Sigmoid colon (tissue), 7 donors: Measurements from ENCODE around the gene PRKCZ. TPM values are rescaled to one million over a fixed set of nuclear protein-coding genes. Genes with fewer than 3 reads are reported as not detected.

Experiments
- DNase-seq: peaks from one replicate; pipeline ENCODE4 v3.0.0-alpha.2; 2019
- H3K27ac ChIP-seq, 4 donors: fragments of 200-600 bp; sonication (generic); one replicate each; pipeline ENCODE4 v1.5.1; 2016 to 2019; ENCODE audit warnings: mild to moderate bottlenecking in 1 of 4
- H3K27me3 ChIP-seq, 3 donors: fragments of 200-600 bp; sonication (generic); one replicate each; pipeline ENCODE4 v1.5.1; 2019; ENCODE audit warnings: mild to moderate bottlenecking in 1 of 3
- H3K36me3 ChIP-seq, 4 donors: fragments of 200-600 bp; sonication (generic); one replicate each; pipeline ENCODE4 v1.5.1; 2016 to 2019
- H3K4me1 ChIP-seq, 4 donors: fragments of 200-600 bp; sonication (generic); one replicate each; pipeline ENCODE4 v1.5.1; 2017 to 2019
- H3K4me3 ChIP-seq, 4 donors: fragments of 200-600 bp; sonication (generic); one replicate each; pipeline ENCODE4 v1.5.1; 2017 to 2019; ENCODE audit warnings: mild to moderate bottlenecking in 2 of 4, moderate library complexity in 1 of 4
- H3K9me3 ChIP-seq, 4 donors: fragments of 200-600 bp in 3 of 4; sonication (generic) in 3 of 4; one replicate each; pipeline versions ENCODE4 v1.5.1 to v1.6.1; 2013 to 2019
- CTCF ChIP-seq, 4 experiments: fragments of 450-650 bp in 3 of 4; fragments of 200-600 bp in 1 of 4; IDR thresholded peaks; one replicate each; pipeline ENCODE4 v1.5.1; 2016 to 2019; ENCODE audit warnings: antibody characterized with exemption in 4 of 4, mild to moderate bottlenecking in 3 of 4, moderate library complexity in 2 of 4
- EP300 ChIP-seq, 4 donors: sonication (generic); formaldehyde crosslinking; IDR thresholded peaks; one replicate each; pipeline ENCODE4 v1.6.1; 2017; ENCODE audit warnings: antibody characterized with exemption in 4 of 4
- POLR2A ChIP-seq, 2 donors: fragments of 450-650 bp; IDR thresholded peaks; one replicate each; pipeline ENCODE4 v1.6.1; 2016; ENCODE audit warnings: antibody characterized with exemption in 2 of 2, mild to moderate bottlenecking in 2 of 2, moderate library complexity in 2 of 2
- POLR2AphosphoS5 ChIP-seq, 4 donors: sonication (generic); formaldehyde crosslinking; IDR thresholded peaks; one replicate each; pipeline ENCODE4 v1.6.1; 2017; ENCODE audit warnings: antibody characterized with exemption in 4 of 4
- WGBS, 2 donors: extraction: QIAGEN DNeasy Blood & Tissue Kit; methylation state at CpG; one replicate each; pipeline ENCODE4 v1.1.7; 2013; 5-methylcytosine and 5-hydroxymethylcytosine counted together
- intact Hi-C: fragments of 100-400 bp; cut with DNase I; formaldehyde crosslinking; loops from one replicate; pipeline ENCODE4 v1.15.1; 2023
- polyA plus RNA-seq, 3 donors: library from polyadenylated mRNA; stranded (reverse); fragments of 200-250 nt; gene quantifications; one replicate each; pipeline ENCODE4 v1.2.3, GENCODE V29; 2013
- total RNA-seq, 4 donors: library from RNA; depleted of rRNA; stranded (reverse); fragments of >200 nt; gene quantifications; one replicate each; pipeline ENCODE4 v1.1.0, GENCODE V29; 2016
- donor health status: healthy with polysubstance abuse.
- donor health status: Bipolar disorder and iron deficiency.
- donor health status: healthy.

PRKCZ gene
- total and polyA plus RNA-seq, 7 donors, result 1.4 to 52.9 (median 4.8) TPM

- intact Hi-C loops, result no loop called here
- TF ChIP-seq CTCF (IDR thresholded peaks at IDR 0.05) (no peak), POLR2A (IDR thresholded peaks at IDR 0.05) (no peak), EP300 (IDR thresholded peaks at IDR 0.05) (no peak), POLR2AphosphoS5 (IDR thresholded peaks at IDR 0.05) (no peak)
- Histone ChIP-seq H3K9me3 (no peaks in the 10 kb centered on the region), H3K27ac (no peak overlapping the region), H3K4me3 (no peak overlapping the region), H3K27me3 (no peaks in the 10 kb centered on the region), H3K4me1 (peaks cover 0 to 17% (median 14%) of the 10 kb centered on the region in 4 donors), H3K36me3 (no peaks in the 10 kb centered on the region)
- 93% methylated on average over 29 of the region's 29 CpGs for WGBS, 2 donors
- no peak for DNase-seq
These were observed 78.1 kb downstream of the PRKCZ start for GRCh38 chr1:2128189-2128901.

- intact Hi-C loops, result no loop called here
- H3K9me3 ChIP-seq, result no peaks in the 10 kb centered on the region
- H3K4me1 ChIP-seq, result peaks cover 0 to 23% (median 16%) of the 10 kb centered on the region in 4 donors
- DNase-seq, result no peak
- 96% methylated on average over 15 of the region's 15 CpGs for WGBS, 2 donors
- no peaks in the 10 kb centered on the region for H3K27me3 ChIP-seq
- H3K36me3 ChIP-seq, result no peaks in the 10 kb centered on the region
- H3K27ac ChIP-seq, result no peak overlapping the region
- no peak for TF ChIP-seq POLR2AphosphoS5 (IDR thresholded peaks at IDR 0.05)
- no peak for TF ChIP-seq CTCF (IDR thresholded peaks at IDR 0.05)
- H3K4me3 ChIP-seq, result no peak overlapping the region
These were observed 79.2 kb downstream of the PRKCZ start for GRCh38 chr1:2129256-2129943.

GRCh38 chr1:2130156-2130555 is 79.9 kb downstream of the PRKCZ start:
- intact Hi-C loops, result loop anchor here (5.0 kb wide), 2 partner anchors 262 to 282 kb away; partner anchors contain the start of genes MORN1, PEX10 and RER1
- Histone ChIP-seq H3K4me1 (peaks cover 0 to 28% (median 23%) of the 10 kb centered on the region in 4 donors), H3K4me3 (no peak overlapping the region), H3K36me3 (no peaks in the 10 kb centered on the region), H3K27me3 (no peaks in the 10 kb centered on the region), H3K27ac (no peak overlapping the region), H3K9me3 (no peaks in the 10 kb centered on the region)
- WGBS, 2 donors, result 95 to 96% methylated on average over 10 of the region's 10 CpGs
- no peak for TF ChIP-seq EP300 (IDR thresholded peaks at IDR 0.05)
- TF ChIP-seq POLR2AphosphoS5 (IDR thresholded peaks at IDR 0.05), result no peak
- no peak for TF ChIP-seq CTCF (IDR thresholded peaks at IDR 0.05)
- DNase-seq, result no peak

- no peaks in the 10 kb centered on the region for H3K36me3 ChIP-seq
- no peak for DNase-seq
- H3K9me3 ChIP-seq, result no peaks in the 10 kb centered on the region
- H3K27me3 ChIP-seq, result no peaks in the 10 kb centered on the region
- H3K27ac ChIP-seq, result no peak overlapping the region
- 93 to 94% methylated on average over 15 of the region's 15 CpGs for WGBS, 2 donors
- peaks cover 0 to 35% (median 30%) of the 10 kb centered on the region in 4 donors for H3K4me1 ChIP-seq
- TF ChIP-seq POLR2AphosphoS5 (IDR thresholded peaks at IDR 0.05), result no peak
- no peak for TF ChIP-seq EP300 (IDR thresholded peaks at IDR 0.05)
- no peak for TF ChIP-seq POLR2A (IDR thresholded peaks at IDR 0.05)
- no peak for TF ChIP-seq CTCF (IDR thresholded peaks at IDR 0.05)
- H3K4me3 ChIP-seq, result no peak overlapping the region
- intact Hi-C loops, result loop anchor here (5.0 kb wide), 2 partner anchors 261 to 281 kb away; partner anchors contain the start of genes MORN1, PEX10 and RER1
These were observed 80.7 kb downstream of the PRKCZ start for GRCh38 chr1:2130871-2131289.
